OCI-LY1 (cell line): ENCODE data around the gene CNPY4.

Experiments
- EZH2 ChIP-seq: fragments of 200-600 bp; sonication (generic), shearing (Covaris generic); IDR thresholded peaks from 2 replicates; pipeline ENCODE4 v1.8.0; 2017; ENCODE audit warnings: borderline replicate concordance, mixed run types, mild to moderate bottlenecking, antibody characterized with exemption, low read length, moderate library complexity, mixed read lengths
- TF ChIP-seq, protein P1 (sequence below): fragments of 200-600 bp; sonication (generic), shearing (Covaris generic); IDR thresholded peaks from 2 replicates; pipeline ENCODE4 v1.5.1; 2017; ENCODE audit warnings: mild to moderate bottlenecking, antibody characterized with exemption, low read length, moderate library complexity, mixed read lengths

DNA sequence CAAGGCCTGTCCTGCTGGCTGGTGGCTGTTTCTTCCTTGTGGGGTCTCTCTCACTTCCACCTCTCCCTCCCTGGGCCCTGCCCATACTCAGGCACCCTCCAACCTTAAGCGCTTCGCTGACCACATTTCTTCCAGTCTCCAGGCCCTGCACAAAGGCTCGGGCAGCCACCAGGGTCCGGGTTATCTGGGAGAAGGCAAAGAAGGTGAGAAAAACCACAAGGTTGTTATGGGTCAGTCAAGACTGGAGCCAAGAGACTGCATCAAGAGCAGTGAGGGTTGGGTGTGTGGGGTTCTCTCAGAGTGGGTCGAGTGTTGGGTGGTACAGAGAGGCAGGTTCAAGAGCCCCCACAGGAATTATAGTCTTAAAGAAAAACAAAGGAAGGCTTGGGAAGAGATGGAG is 55.1 kb downstream of the CNPY4 start:
- TF ChIP-seq, protein P1, sequence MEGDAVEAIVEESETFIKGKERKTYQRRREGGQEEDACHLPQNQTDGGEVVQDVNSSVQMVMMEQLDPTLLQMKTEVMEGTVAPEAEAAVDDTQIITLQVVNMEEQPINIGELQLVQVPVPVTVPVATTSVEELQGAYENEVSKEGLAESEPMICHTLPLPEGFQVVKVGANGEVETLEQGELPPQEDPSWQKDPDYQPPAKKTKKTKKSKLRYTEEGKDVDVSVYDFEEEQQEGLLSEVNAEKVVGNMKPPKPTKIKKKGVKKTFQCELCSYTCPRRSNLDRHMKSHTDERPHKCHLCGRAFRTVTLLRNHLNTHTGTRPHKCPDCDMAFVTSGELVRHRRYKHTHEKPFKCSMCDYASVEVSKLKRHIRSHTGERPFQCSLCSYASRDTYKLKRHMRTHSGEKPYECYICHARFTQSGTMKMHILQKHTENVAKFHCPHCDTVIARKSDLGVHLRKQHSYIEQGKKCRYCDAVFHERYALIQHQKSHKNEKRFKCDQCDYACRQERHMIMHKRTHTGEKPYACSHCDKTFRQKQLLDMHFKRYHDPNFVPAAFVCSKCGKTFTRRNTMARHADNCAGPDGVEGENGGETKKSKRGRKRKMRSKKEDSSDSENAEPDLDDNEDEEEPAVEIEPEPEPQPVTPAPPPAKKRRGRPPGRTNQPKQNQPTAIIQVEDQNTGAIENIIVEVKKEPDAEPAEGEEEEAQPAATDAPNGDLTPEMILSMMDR: no peak
- TF ChIP-seq EZH2: no peak
